Activated CD8-positive, alpha-beta memory T cell treated with anti-CD3 and anti-CD28 coated beads, Interleukin-2, amount 50 U/mL, for 4 hours (primary cell): Measurements from ENCODE around the gene KRTAP24-1.

Experiments
- DNase-seq: peaks from one replicate; pipeline ENCODE4 v3.0.0-alpha.2; 2020

Gene KRTAP24-1

DNA sequence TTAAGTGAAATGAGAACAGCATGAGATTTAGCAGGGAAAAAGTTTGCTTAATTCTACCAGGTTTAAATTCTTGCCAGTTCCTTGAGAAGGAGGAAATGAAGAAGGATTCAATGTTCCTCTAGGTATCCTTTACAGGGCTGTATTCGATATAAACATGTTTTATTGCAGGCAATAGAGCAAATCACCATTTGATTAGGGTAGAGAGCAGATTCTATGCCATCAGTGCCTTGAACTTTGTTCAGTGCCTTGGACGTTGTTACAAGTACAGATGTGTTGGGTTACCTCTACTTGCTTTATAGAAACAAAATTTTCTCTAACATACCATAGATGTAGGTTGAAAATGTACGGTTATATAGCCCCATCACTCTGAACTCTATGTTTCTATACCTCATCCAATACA lies 48.7 kb downstream of the KRTAP24-1 start:
- DNase-seq, result no peak

DNA sequence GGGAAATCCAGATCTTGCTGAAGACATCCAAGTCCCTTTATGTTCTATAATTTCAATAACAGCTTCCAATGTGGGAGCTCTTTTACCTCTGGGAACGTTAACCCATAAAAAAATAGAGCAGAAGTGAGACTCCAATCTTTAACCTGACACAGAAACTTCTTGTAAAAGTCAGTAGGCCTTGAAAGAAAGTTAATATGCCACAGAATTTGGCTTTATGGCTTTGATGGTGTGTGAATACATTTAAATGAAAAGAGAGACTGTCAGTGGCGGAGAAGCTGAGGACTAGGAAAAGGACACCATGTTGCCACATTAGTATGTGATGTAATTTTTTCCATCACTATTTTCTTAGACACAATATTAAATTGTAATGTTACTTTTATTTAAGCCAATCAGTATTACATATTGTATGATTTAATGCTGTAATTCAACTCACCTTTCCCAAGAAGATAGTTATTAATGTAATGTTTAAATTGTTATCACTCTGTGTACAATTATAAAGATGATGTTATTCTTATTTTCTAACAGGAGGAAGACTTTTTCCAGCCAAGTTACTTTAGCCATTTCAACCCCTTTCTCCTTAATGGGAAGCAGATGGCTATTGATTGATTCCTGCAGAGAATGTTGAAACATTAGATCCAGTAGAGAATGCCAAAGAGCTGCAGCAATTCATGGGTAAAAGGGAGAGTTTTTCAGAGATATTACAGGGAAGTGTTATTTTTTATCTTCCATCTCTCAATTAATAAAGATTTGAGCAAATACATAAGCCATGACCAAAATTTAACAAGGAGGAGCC lies 49.3 kb downstream of the KRTAP24-1 start:
- no peak for DNase-seq

DNA sequence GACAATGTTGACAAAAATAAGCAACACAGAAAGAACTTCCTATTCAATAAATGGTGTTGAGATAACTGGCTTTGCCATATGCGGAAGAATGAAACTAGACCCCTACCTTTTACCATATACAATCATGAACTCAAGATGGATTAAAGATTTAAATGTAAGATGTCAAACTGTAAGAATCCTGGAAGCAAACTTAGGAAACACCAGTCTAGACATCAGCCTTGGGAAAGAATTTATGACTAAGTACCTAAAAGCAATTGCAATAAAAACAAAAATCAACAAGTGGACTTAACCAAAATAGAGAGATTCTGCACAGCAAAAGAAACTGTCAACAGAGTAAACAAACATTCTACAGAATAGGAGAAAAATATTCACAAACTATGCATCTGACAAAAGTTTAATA lies 50.7 kb downstream of the KRTAP24-1 start:
- no peak for DNase-seq
